ENCODE data around the gene TMEM132E.

The TMEM132E gene

GRCh38 chr17:34665150-34665806 is 85.9 kb downstream of the TMEM132E start:
- DNase-seq (ENCODE audit: low spot score), result no peak

DNA sequence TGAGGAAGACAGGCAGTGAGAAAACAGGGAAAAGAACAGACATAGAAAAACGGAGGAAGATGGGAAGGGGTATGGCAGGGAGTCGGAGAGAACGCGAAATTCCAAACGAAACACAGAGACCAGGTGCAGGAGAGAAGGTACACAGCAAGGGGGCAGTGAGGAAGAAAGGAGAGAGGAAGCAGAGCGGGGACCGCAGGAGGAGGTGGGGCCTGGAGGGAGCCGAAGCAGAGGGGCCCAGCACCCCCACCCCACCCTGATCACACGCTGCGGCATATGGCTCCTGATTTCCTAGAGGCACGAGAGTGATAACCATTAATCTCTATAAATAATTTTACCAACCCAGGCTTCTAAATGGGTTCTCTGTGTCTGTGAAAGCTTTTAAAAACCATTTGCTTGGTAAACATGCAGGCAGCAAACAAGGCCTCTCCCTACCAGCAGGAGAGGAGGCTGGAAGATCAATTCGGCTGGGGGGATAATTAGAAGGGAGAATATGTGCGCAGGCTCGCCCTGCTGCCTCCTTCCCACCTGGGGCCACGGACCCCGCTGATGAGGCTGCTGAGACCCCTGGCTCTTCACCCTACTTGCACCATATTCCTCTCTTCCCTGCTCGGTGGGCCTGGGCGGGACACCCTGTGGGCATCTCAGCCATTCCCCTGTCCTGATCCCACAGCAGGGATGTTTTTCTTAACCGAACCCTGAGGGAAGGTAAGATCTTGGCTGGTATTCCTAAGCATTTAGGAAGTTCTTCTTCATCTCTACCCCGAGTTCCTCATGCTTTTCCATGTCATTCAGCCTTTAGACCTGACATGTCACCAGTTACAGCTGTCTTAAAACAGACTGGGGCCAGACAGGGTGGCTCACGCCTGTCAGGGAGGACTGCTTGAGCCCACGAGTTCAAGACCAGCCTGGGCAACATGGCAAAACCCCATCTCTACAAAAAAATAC is 86.7 kb downstream of the TMEM132E start:
- DNase-seq (ENCODE audit: low spot score), result no peak

DNA sequence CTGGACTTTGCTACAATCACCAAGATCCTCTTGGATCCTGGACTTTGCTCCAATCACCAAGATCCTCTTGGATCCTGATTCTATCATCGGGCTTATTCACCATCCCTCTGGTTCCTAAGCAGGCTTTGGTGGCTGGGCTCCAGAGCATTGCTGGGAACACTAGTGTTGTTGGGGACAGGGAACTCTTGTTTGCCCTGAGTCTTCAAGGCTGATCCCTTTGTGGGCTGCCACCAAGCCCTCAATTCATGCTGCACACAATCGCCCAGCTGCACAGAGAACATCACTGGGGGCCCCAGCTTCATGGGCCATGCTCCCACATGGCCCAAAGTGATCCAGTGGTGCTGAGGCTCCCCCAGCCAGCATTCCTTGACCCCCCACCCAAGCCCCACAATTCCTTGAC is 88.3 kb downstream of the TMEM132E start:
- no peak for DNase-seq (ENCODE audit: low spot score)

- no peak for DNase-seq (ENCODE audit: low spot score)
Observed at GRCh38 chr17:34668206-34668605, 88.8 kb downstream of the TMEM132E start.

DNA sequence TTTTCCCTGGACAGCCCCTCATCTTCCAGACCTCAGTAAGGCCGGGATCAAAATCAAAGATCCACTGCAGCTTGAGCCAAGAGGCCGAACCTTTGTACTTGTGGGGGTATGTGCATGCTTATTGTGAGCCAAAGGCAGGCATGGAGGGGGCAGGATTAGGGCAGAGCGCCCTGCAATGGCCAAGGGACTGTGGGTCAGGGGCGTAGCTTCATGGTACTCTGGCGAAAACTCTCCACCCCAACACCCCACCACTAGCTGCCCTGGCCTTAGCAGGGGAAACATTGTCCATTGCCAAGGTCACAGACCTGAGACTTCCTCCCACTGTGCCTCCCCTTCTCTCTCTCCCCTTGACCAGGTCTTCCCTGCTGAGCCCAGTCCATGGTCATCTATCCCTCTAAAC is 90.1 kb downstream of the TMEM132E start:
- no peak for DNase-seq (ENCODE audit: low spot score)

DNA sequence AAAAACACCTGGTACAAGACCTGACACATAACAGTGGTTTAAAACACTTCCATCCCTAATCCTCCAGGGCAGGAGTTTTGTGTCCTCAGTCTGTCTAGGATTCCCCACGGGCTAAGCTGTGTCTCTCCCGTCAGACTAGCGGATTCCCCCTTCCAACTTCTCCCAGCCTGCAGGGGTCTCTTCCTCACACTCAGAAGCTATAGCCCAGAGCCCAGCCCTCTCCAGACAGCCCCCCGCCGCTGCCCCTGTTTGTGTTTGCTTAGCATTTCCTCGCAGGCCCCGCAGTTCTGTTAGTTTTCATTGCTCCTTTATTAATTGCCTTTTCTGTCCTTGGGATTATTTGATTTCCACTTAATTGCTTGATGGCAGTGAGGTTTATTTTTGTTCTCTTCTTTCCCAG is 91.2 kb downstream of the TMEM132E start:
- DNase-seq (ENCODE audit: low spot score), result no peak

GRCh38 chr17:34671191-34671590 is 91.8 kb downstream of the TMEM132E start:
- DNase-seq (ENCODE audit: low spot score), result no peak

GRCh38 chr17:34672176-34672785 is 92.9 kb downstream of the TMEM132E start:
- DNase-seq (ENCODE audit: low spot score), result no peak

DNA sequence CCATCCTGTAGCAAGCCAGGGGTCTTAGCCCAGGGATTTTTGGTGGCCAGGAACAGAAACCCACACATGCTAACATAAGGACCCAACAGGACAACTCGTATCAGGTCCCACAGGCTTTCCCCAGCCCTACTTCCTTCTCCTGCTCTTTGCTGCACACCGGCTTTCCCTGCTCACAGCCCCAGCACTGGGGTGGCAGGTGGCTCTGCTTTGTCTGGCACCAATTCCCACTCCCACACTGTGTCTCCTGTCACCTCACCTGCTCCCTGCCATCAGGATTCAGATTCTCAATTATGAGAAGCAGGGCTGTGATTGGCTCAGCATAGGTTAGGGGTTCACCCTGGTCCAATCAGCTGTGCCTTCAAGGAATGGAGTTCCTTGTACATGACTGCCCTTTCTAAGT is 94.1 kb downstream of the TMEM132E start:
- DNase-seq (ENCODE audit: low spot score), result no peak

GRCh38 chr17:34673995-34674890 is 94.9 kb downstream of the TMEM132E start:
- DNase-seq (ENCODE audit: low spot score), result no peak

DNA sequence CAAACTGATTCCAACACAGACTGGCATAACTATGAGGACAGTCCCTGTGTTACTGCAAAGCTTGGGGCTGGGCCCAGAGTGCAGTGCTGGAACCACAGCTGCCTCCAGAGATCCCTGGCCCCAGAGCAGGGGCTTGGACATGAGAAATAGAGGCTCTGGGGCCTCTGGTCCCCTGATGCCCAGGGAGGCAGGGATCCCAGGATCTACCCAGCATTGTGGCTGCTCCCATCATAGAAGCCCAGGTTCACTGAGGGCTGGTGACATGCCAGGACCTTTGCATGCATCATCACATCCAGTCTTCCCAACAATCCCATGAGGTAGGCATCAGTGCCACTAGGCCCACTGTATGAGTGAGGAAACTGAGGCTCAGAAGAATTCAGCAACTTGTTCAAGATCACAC is 95.8 kb downstream of the TMEM132E start:
- no peak for DNase-seq (ENCODE audit: low spot score)

DNA sequence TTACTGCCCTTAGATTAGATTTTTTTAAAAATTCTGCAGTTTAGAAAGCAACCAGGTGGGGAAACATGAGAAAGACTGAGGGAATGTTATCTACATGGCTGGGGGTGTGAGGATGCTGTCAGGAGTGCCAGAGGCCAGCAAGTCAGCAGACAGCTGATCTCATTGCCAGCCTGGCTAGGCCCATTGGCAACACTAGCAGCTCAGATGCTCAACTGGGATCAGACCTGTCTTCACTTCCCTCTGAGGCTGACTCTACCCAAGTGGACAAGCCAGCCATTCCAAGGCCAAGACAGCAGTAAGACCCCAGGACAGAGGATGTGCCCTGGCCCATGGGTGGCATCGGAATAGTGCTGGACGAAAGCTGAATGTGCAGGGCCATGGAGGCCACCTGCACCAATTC is 96.2 kb downstream of the TMEM132E start:
- DNase-seq (ENCODE audit: low spot score), result no peak

DNA sequence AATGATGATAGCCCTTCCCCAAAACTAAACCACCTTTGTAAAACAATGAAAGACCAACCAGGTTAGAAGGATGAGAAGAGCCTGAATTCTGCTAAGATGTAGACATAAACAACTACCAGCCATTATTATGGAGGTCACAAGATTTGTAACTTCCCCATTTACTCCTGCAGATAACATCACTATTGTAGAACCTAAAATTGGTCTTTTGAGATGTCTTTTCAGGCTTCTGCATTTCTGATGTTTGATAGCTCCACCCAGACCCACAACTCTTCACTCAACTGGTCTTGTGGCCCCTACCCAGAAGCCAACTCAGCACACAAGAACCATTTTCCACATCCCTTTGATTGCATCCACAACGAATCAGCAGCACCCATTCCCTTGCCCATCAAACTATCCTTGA is 100.8 kb downstream of the TMEM132E start:
- no peak for DNase-seq (ENCODE audit: low spot score)

DNA sequence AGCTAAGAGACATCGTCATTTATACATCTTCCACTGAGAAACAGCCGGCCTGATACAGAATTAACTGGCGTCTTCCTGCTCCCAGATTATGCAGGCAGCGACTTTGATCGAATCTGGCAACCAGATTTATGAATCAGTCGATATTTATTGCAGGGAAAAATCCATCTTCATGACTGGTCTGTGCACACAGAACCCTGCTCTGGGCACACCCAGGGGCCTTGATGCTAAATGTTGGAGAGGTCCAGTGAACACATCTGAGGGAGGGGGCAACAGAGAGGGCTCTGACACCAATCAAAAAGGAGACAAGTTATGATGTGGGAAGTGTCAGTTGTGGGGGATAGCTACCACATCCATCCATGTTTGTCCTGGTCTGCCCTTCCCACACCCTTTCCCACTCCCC is 102.9 kb downstream of the TMEM132E start:
- no peak for DNase-seq (ENCODE audit: low spot score)

GRCh38 chr17:34683390-34683789 is 104.0 kb downstream of the TMEM132E start:
- DNase-seq (ENCODE audit: low spot score), result no peak
